ENCODE measurements around the gene CAPN1. TPM values are rescaled to one million over a fixed set of nuclear protein-coding genes. Genes with fewer than 3 reads are reported as not detected.

Gene CAPN1
- total and polyA plus RNA-seq, 8 donors: 79.5 to 325 (median 134) TPM

DNA sequence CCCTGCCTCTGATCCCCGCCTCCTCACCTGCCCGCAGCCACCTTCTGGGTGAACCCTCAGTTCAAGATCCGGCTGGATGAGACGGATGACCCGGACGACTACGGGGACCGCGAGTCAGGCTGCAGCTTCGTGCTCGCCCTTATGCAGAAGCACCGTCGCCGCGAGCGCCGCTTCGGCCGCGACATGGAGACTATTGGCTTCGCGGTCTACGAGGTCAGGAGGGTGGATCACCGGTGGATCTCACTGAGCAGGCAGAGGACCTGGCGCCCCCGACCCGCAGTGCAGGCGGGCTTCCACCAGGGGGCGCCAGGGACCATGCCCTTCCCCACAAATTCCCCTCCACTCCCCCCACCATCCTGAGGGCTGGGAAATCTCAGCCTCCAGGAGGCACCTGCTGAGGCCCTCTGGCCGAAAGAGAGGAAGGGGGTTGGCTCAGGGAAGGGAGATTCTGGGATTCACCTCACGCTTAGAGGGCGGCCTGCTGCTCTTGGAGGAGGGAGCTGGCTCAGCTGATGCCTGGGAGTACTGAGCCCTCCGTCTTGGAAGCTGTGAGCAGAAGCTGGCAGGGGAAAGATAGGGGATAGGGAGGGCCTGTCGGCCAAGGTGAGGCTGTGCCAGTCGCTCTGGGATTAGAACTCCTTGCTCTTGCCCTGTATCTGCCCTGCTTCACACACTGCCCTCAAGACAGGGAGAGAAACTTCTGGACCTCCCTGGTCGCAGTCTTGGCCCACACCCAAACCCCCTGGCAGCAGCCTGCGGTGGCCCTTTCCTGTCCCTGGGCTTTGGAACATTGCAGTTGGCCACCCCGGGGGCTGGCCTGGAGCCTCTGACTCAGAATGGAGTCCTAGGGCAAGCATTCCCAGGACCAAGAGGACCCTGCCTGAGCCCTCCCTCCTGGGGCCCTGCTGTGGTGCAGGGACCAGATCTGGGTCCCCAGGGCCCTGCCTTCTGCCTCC lies 23.2 kb downstream of the CAPN1 start:
- DNase-seq: peak; percentile 22 to 60
- intact Hi-C loops (cut with DNase I; ENCODE audit: low total_unique reads): no loop called here

DNA sequence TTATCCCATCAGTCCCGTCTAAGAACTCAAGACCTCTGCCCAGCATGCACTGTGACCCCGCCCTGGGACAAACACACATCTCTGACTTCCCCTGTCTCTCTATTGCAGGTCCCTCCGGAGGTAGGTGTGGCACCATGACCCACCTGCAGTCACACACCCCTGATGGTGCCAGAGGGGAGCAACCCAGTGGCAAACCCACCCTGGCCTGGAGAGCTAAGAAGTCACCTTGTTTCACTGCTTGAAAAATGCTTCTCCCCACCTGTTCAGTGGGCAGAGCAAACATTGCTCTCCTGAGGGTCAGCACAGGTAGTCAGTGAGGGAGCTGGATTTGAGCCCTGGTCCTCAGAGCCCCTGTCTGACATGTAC lies 23.9 kb downstream of the CAPN1 start:
- Histone ChIP-seq H3K27me3 (no peaks in the 10 kb centered on the region), H3K9me3 (no peaks in the 10 kb centered on the region), H3K27ac (no peak overlapping the region), H3K36me3 (peaks cover 64 to 99% (median 98%) of the 10 kb centered on the region in 4 donors), H3K4me3 (no peak overlapping the region), H3K4me1 (peaks cover 0 to 3% (median 0%) of the 10 kb centered on the region in 4 donors)
- DNase-seq: peak; percentile 4 to 15
- TF ChIP-seq EP300 (IDR thresholded peaks at IDR 0.05) (no peak), CTCF (IDR thresholded peaks at IDR 0.05) (no peak), POLR2A (IDR thresholded peaks at IDR 0.05) (no peak)
- 60 to 75% (median 72%) methylated on average over 1 to 3 of the region's 3 CpGs for WGBS, 5 donors
- intact Hi-C loops (cut with DNase I; ENCODE audit: low total_unique reads): no loop called here

More for the DNA sequence above, 23.2 kb downstream of the CAPN1 start:
- Histone ChIP-seq H3K4me3 (no peak overlapping the region), H3K27me3 (no peaks in the 10 kb centered on the region), H3K4me1 (no peaks in the 10 kb centered on the region), H3K36me3 (peaks cover 58 to 99% (median 98%) of the 10 kb centered on the region in 4 donors), H3K9me3 (no peaks in the 10 kb centered on the region), H3K27ac (no peak overlapping the region)
- WGBS, 5 donors: 62 to 75% (median 67%) methylated on average over 27 to 38 of the region's 38 CpGs
- TF ChIP-seq CTCF (IDR thresholded peaks at IDR 0.05) (peak in 5 of 7 experiments; percentile 61 to 88 (median 87)), EP300 (IDR thresholded peaks at IDR 0.05) (no peak)

DNA sequence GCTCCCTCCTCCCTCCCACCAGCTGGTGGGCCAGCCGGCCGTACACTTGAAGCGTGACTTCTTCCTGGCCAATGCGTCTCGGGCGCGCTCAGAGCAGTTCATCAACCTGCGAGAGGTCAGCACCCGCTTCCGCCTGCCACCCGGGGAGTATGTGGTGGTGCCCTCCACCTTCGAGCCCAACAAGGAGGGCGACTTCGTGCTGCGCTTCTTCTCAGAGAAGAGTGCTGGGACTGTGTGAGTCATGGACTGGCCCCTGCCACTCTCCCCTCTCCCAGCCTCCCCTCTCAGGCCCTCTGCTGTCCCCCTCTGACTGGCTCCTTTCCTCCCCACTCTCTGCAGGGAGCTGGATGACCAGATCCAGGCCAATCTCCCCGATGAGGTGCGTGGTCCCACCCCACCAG lies 24.7 kb downstream of the CAPN1 start:
- Histone ChIP-seq H3K9me3 (no peaks in the 10 kb centered on the region), H3K4me1 (peaks cover 0 to 3% (median 0%) of the 10 kb centered on the region in 4 donors), H3K36me3 (peaks cover 73 to 99% (median 98%) of the 10 kb centered on the region in 4 donors), H3K27me3 (no peaks in the 10 kb centered on the region), H3K27ac (no peak overlapping the region), H3K4me3 (no peak overlapping the region)
- intact Hi-C loops (cut with DNase I; ENCODE audit: low total_unique reads): no loop called here
- DNase-seq: peak; percentile 2 to 20
- no peak for TF ChIP-seq EP300 (IDR thresholded peaks at IDR 0.05)
- TF ChIP-seq POLR2A (IDR thresholded peaks at IDR 0.05): no peak
- no peak for TF ChIP-seq POLR2AphosphoS5 (IDR thresholded peaks at IDR 0.05)
- TF ChIP-seq CTCF (IDR thresholded peaks at IDR 0.05): no peak
- 88 to 98% (median 94%) methylated on average over 10 to 17 of the region's 17 CpGs for WGBS, 5 donors

DNA sequence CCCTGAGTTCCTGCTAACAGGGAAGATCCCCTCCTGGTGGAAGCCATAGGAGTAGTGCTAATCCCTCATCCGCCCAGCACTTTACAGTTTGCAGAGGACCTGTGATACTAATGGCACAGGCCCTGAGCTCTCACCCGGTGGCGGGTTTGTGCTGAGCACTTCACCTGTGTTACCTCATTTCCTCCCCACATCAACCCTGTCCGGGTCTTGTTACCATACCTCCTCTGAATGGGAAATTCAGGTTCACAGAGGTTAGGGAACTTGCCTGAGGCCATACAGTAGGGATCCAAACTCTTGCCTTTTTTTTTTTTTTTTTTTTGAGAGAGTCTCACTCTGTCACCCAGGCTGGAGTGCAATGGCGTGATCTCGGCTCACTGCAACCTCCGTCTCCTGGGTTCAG lies 25.2 kb downstream of the CAPN1 start:
- intact Hi-C loops (cut with DNase I; ENCODE audit: low total_unique reads): no loop called here
- peaks cover 78 to 100% (median 100%) of the 10 kb centered on the region in 4 donors for H3K36me3 ChIP-seq

More for the DNA sequence above, 25.2 kb downstream of the CAPN1 start:
- TF ChIP-seq EP300 (IDR thresholded peaks at IDR 0.05) (no peak), CTCF (IDR thresholded peaks at IDR 0.05) (no peak), POLR2AphosphoS5 (IDR thresholded peaks at IDR 0.05) (no peak), POLR2A (IDR thresholded peaks at IDR 0.05) (no peak)
- peak in 1 of 2 donors; percentile 22 for DNase-seq
- 88 to 95% (median 90%) methylated on average over 6 to 7 of the region's 7 CpGs for WGBS, 5 donors
- Histone ChIP-seq H3K4me3 (no peak overlapping the region), H3K4me1 (peaks cover 0 to 3% (median 0%) of the 10 kb centered on the region in 4 donors), H3K9me3 (no peaks in the 10 kb centered on the region), H3K27ac (no peak overlapping the region), H3K27me3 (no peaks in the 10 kb centered on the region)
